SJSA1 (cell line): ENCODE results near the gene TRAF3IP1. TPM values are rescaled to one million over a fixed set of nuclear protein-coding genes. Genes with fewer than 3 reads are reported as not detected.
"Not testable (repeated sequence)": the region's sequence is repeated elsewhere in the genome, so short reads cannot be mapped to it uniquely, and the experiment has no call there.

Experiments
- DNase-seq, 2 experiments: peaks; one replicate each; pipeline ENCODE4 v3.0.0-alpha.2; 2015 to 2020; ENCODE audit warnings: low spot score in 2 of 2, low read depth in 1 of 2
- H3K27ac ChIP-seq: fragments of 250-450 bp; sonication (Bioruptor Pico); 2 replicates; pipeline ENCODE4 v1.5.1; 2020; ENCODE audit warnings: mild to moderate bottlenecking, moderate library complexity
- H3K27me3 ChIP-seq: fragments of 250-450 bp; sonication (Bioruptor Pico); replicated peaks from 2 replicates; pipeline ENCODE4 v1.5.1; 2020; ENCODE audit warnings: mild to moderate bottlenecking, moderate library complexity
- H3K36me3 ChIP-seq: fragments of 250-450 bp; sonication (Bioruptor Pico); 2 replicates; pipeline ENCODE4 v1.5.1; 2020; ENCODE audit warnings: mild to moderate bottlenecking
- H3K4me1 ChIP-seq: fragments of 250-450 bp; sonication (Bioruptor Pico); replicated peaks from 2 replicates; pipeline ENCODE4 v1.6.1; 2021; ENCODE audit warnings: mild to moderate bottlenecking
- H3K4me3 ChIP-seq: fragments of 250-450 bp; sonication (Bioruptor Pico); 2 replicates; pipeline ENCODE4 v1.5.1; 2020; ENCODE audit warnings: mild to moderate bottlenecking
- H3K9me3 ChIP-seq: fragments of 250-450 bp; sonication (Bioruptor Pico); replicated peaks from 2 replicates; pipeline ENCODE4 v1.5.1; 2020; ENCODE audit warnings: mild to moderate bottlenecking
- total RNA-seq: library from RNA; depleted of rRNA; stranded (reverse); fragments of >200 nt; shearing (Covaris generic); gene quantifications from 2 replicates; pipeline ENCODE4 v1.2.3, GENCODE V29; 2014

The TRAF3IP1 gene
- total RNA-seq, 1 experiment from 2014 or later = 12.7 TPM

DNA sequence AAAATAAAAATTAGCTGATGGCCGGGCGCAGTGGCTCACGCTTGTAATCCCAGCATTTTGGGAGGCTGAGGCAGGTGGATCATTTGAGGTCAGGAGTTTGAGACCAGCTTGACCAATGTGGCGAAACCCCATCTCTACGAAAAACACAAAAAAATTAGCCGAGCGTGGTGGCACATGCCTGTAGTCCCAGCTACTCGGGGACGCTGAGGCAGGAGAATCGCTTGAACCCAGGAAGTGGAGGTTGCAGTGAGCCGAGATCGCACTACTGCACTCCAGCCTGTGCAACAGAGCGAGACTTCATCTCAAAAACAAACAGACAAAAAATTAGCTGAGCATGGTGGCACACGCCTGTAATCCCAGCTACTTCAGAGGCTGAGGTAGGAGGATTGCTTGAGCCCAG, 9.6 kb upstream of the TRAF3IP1 start:
- not testable (repeated sequence) for DNase-seq, H3K36me3 ChIP-seq, H3K27ac ChIP-seq, H3K4me3 ChIP-seq, H3K9me3 ChIP-seq, H3K27me3 ChIP-seq, H3K4me1 ChIP-seq

DNA sequence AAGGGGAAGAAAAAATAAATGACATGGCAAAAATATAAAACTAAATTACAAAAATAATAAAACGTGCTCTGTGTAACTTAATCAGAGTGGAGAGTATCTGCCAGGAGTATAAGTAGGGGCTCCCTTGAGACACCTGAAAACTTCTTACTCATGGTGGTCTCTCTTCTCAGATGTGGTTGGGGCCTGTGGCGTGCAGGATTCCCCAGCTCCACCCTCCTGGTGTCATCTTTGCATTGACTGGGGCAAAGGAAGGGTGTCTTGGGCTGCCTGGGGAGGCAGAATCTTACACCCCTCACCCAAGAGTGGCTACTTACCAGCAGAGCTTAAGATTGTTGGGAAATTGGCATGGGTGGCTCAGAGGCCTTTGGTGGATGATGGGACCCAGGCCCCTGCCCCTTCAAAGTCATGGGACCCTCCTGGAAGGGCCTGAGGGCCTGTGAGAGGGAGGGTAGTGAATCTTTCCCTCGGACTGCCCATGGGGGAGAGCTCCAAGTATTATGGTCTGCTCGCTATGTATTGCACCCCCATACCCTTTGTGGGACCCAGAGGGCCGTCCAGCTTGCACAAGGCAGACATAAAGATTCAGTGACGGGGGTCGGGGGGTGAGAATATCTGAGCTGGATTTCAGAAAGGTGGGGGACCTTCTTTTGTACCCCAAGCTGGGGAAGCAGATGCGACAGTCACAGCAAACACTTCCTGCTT, 6.9 kb upstream of the TRAF3IP1 start:
- Histone ChIP-seq H3K4me3 (no peak overlapping the region), H3K9me3 (no peaks in the 10 kb centered on the region), H3K27me3 (no peaks in the 10 kb centered on the region), H3K27ac (no peak overlapping the region), H3K36me3 (no peaks in the 10 kb centered on the region), H3K4me1 (no peaks in the 10 kb centered on the region)
- DNase-seq = no peak

GRCh38 chr2:238313991-238314350, 6.3 kb upstream of the TRAF3IP1 start:
- no peaks in the 10 kb centered on the region for H3K9me3 ChIP-seq
- DNase-seq = no peak
- H3K27me3 ChIP-seq = no peaks in the 10 kb centered on the region
- no peaks in the 10 kb centered on the region for H3K36me3 ChIP-seq
- no peak overlapping the region for H3K27ac ChIP-seq
- no peaks in the 10 kb centered on the region for H3K4me1 ChIP-seq
- H3K4me3 ChIP-seq = no peak overlapping the region

DNA sequence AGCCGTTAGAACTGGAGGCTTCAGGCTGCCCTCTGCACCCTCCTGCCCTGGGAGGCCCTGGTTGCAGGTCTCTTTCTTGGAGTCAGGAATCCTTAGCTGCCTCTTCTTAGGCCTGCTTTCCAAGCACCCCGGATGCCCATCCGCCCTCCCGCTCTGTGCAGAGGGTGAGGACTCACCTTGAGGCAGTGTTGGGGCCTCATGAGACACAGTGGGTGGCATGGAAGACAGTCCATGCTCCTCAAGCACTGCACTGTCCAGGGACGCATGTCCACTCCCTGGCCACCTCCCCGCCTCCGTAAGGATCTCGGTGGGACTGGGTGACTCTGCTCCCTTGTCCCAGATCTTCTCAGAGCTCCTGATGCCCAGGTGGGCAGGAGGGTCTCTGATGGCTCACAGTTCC, 5.7 kb upstream of the TRAF3IP1 start:
- H3K27me3 ChIP-seq = no peaks in the 10 kb centered on the region
- no peak for DNase-seq
- H3K27ac ChIP-seq = no peak overlapping the region
- no peaks in the 10 kb centered on the region for H3K36me3 ChIP-seq
- H3K9me3 ChIP-seq = no peaks in the 10 kb centered on the region
- no peak overlapping the region for H3K4me3 ChIP-seq
- H3K4me1 ChIP-seq = no peaks in the 10 kb centered on the region

DNA sequence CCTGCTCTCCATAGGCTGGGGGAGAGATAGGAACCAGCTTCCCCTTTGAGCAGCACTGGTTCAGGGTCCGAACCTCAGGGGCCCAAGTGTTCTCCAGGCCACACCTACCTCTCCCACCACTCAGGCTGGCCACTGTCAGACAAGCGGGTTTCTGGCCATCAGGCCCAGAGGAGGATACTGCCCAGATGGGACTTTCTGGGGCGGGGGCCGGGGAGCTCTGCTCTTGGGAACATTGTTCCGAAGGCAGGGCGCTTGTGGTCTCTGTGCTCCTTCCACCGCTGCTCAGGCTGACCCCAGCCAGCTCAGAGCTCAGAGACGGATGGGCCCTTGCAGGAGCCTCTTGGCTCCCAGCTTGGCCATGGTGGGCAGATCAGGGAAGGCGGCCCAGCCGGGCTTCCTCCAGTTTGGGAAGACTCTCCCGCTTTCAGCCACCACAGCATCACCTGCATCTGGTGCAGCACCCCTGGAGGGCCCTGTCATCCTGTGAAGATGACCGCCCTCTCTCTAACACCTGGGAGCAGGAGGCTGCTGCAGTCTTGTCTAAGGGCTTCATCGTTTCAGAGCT, 5.2 kb upstream of the TRAF3IP1 start:
- peaks cover 3% of the 10 kb centered on the region; the same call in 1 of the 2 replicates for H3K4me1 ChIP-seq
- no peaks in the 10 kb centered on the region for H3K36me3 ChIP-seq
- no peak overlapping the region for H3K27ac ChIP-seq
- no peak for DNase-seq
- no peak overlapping the region for H3K4me3 ChIP-seq
- no peaks in the 10 kb centered on the region for H3K27me3 ChIP-seq
- H3K9me3 ChIP-seq = no peaks in the 10 kb centered on the region

- peaks cover 12% of the 10 kb centered on the region for H3K36me3 ChIP-seq
- H3K4me1 ChIP-seq = peaks cover 9% of the 10 kb centered on the region
- H3K4me3 ChIP-seq = peak overlapping the region; percentile 97
- no peaks in the 10 kb centered on the region; the same call in 1 of the 2 replicates for H3K9me3 ChIP-seq
- DNase-seq = no peak
- no peak overlapping the region for H3K27ac ChIP-seq
- H3K27me3 ChIP-seq = no peaks in the 10 kb centered on the region
Measured at GRCh38 chr2:238320648-238321281, 447 bp downstream of the TRAF3IP1 start.

- Histone ChIP-seq H3K27ac (no peak overlapping the region), H3K4me3 (peak overlapping the region; percentile 97), H3K27me3 (no peaks in the 10 kb centered on the region), H3K4me1 (peaks cover 9% of the 10 kb centered on the region), H3K36me3 (peaks cover 12% of the 10 kb centered on the region), H3K9me3 (no peaks in the 10 kb centered on the region; the same call in 1 of the 2 replicates)
- DNase-seq = no peak
Measured at GRCh38 chr2:238321467-238321866, 1.1 kb downstream of the TRAF3IP1 start.

DNA sequence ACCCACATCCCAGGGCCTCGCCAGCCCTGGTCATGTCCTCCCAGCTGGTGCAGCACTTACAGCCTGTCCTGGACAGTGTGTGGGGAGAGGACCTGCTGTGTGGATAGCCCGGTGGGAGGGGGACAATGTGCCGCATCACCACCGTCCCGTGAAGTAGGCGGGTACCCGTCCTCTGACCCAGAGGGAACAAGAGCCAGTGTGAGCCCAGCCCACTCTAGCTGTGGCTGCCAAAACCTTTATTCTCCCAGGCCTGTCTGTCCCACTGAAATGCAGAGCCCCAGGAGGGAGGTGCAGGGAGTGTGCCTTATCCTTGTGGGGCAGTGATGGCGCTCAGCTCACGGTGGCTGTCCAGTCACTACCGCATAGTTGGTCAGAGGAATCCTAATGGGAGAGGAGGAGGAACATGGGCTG, 1.7 kb downstream of the TRAF3IP1 start:
- no peak for DNase-seq
- Histone ChIP-seq H3K4me3 (no peak overlapping the region), H3K27ac (no peak overlapping the region), H3K4me1 (peaks cover 9% of the 10 kb centered on the region), H3K36me3 (peaks cover 12% of the 10 kb centered on the region), H3K27me3 (no peaks in the 10 kb centered on the region), H3K9me3 (no peaks in the 10 kb centered on the region; the same call in 1 of the 2 replicates)

- not testable (repeated sequence) for DNase-seq
Measured at GRCh38 chr2:238324248-238324647, 3.9 kb downstream of the TRAF3IP1 start.

GRCh38 chr2:238325694-238326093, 5.4 kb downstream of the TRAF3IP1 start:
- Histone ChIP-seq H3K4me3 (no peak overlapping the region), H3K9me3 (no peaks in the 10 kb centered on the region; the same call in 1 of the 2 replicates), H3K27ac (no peak overlapping the region), H3K27me3 (no peaks in the 10 kb centered on the region), H3K4me1 (peaks cover 6% of the 10 kb centered on the region; the same call in 1 of the 2 replicates), H3K36me3 (peaks cover 31% of the 10 kb centered on the region)
- no peak for DNase-seq

More at GRCh38 chr2:238324248-238324647, 3.9 kb downstream of the TRAF3IP1 start:
- H3K4me3 ChIP-seq, H3K27ac ChIP-seq, H3K4me1 ChIP-seq, H3K9me3 ChIP-seq, H3K27me3 ChIP-seq: not testable (repeated sequence)
- H3K36me3 ChIP-seq = peaks cover 24% of the 10 kb centered on the region

GRCh38 chr2:238326801-238327365, 6.6 kb downstream of the TRAF3IP1 start:
- H3K4me1 ChIP-seq = no peaks in the 10 kb centered on the region
- H3K36me3 ChIP-seq = peaks cover 32% of the 10 kb centered on the region
- no peak for DNase-seq
- H3K9me3 ChIP-seq = no peaks in the 10 kb centered on the region
- H3K27me3 ChIP-seq = no peaks in the 10 kb centered on the region
- H3K27ac ChIP-seq = no peak overlapping the region
- H3K4me3 ChIP-seq = no peak overlapping the region

DNA sequence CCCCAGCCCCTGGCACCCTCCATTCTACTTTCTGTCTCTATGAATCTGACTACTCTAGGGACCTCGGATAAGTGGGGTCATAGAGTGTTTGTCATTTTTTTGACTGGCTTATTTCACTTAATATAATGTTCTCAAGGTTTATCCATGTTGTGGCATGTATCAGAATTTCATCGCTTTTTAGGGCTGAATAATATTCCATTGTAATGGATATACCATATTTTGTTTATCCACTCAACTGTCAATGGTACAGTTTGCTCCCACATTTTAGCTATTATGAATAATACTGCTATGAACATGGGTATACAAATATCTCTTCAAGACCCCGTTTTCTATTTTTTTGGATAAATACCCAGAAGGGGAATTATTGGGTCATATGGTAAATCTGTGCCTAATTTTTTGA, 7.4 kb downstream of the TRAF3IP1 start:
- H3K4me1 ChIP-seq = no peaks in the 10 kb centered on the region
- H3K36me3 ChIP-seq = peaks cover 32% of the 10 kb centered on the region
- H3K27me3 ChIP-seq = no peaks in the 10 kb centered on the region
- no peak overlapping the region for H3K4me3 ChIP-seq
- no peaks in the 10 kb centered on the region for H3K9me3 ChIP-seq
- H3K27ac ChIP-seq = no peak overlapping the region
- DNase-seq = no peak

DNA sequence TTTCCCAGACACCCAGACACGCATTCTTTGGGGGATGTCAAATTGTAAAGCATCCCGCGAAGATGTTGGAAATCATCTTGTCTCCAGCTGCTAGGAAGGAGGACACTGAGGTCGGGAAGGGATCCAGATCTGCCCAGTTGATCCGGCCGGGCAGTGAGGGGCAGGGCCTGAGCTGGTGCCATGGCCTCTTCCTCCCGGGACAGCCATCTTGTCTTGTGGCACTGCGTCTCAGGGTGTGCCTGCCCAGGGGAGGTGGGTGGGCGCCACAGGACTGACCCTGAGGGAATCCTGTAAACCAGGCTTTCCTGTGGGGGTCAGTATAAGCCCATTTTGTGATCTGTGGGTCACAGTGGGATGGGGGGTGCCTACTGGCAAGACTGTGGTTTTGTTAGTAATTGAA, 10.1 kb downstream of the TRAF3IP1 start:
- Histone ChIP-seq H3K4me3 (no peak overlapping the region), H3K27me3 (no peaks in the 10 kb centered on the region), H3K4me1 (no peaks in the 10 kb centered on the region), H3K36me3 (peaks cover 28% of the 10 kb centered on the region), H3K27ac (no peak overlapping the region), H3K9me3 (no peaks in the 10 kb centered on the region)
- no peak for DNase-seq

GRCh38 chr2:238331916-238332315, 11.6 kb downstream of the TRAF3IP1 start:
- no peaks in the 10 kb centered on the region for H3K4me1 ChIP-seq
- H3K9me3 ChIP-seq = no peaks in the 10 kb centered on the region
- no peak overlapping the region for H3K4me3 ChIP-seq
- H3K27me3 ChIP-seq = no peaks in the 10 kb centered on the region
- peaks cover 29% of the 10 kb centered on the region for H3K36me3 ChIP-seq
- no peak for DNase-seq
- no peak overlapping the region for H3K27ac ChIP-seq
